HL-60 (cell line): ENCODE measurements around the gene CALN1.

Source experiments
- DNase-seq, 2 experiments: peaks; one replicate each; pipeline ENCODE4 v3.0.0-alpha.2; 2010 to 2020; ENCODE audit warnings: low read depth in 1 of 2, low spot score in 1 of 2
- H3K27ac ChIP-seq: fragments of 250-450 bp; sonication (Bioruptor Pico); replicated peaks from 2 replicates; pipeline ENCODE4 v1.5.1; 2020; ENCODE audit warnings: mild to moderate bottlenecking, moderate library complexity
- H3K27me3 ChIP-seq: fragments of 250-450 bp; sonication (Bioruptor Pico); 2 replicates; pipeline ENCODE4 v1.5.1; 2021; ENCODE audit warnings: mild to moderate bottlenecking, moderate library complexity; ENCODE audit not compliant: insufficient read depth, poor library complexity, severe bottlenecking
- H3K4me3 ChIP-seq: replicated peaks from 2 replicates; pipeline ENCODE4 v1.5.1; 2011; ENCODE audit warnings: mild to moderate bottlenecking, control low read depth, low read length; ENCODE audit not compliant: insufficient read depth
- GABPA ChIP-seq: IDR thresholded peaks from 2 replicates; pipeline ENCODE4 v1.6.1; 2012; ENCODE audit warnings: low read depth
- POLR2AphosphoS5 ChIP-seq: IDR thresholded peaks from 2 replicates; pipeline ENCODE4 v1.6.1; 2012; ENCODE audit warnings: low read depth
- SPI1 ChIP-seq: IDR thresholded peaks from 2 replicates; pipeline ENCODE4 v1.6.1; 2012; ENCODE audit warnings: low read depth, mild to moderate bottlenecking, borderline replicate concordance
- TF ChIP-seq, protein P1 (sequence below): IDR thresholded peaks from 2 replicates; pipeline ENCODE4 v1.6.1; 2012; ENCODE audit warnings: low read depth; ENCODE audit not compliant: insufficient replicate concordance
- TF ChIP-seq, protein P2 (sequence below): IDR thresholded peaks from one replicate; pipeline ENCODE4 v1.5.1; 2011; ENCODE audit warnings: low read length, control low read depth, inconsistent platforms; ENCODE audit not compliant: insufficient read depth

Gene CALN1

DNA sequence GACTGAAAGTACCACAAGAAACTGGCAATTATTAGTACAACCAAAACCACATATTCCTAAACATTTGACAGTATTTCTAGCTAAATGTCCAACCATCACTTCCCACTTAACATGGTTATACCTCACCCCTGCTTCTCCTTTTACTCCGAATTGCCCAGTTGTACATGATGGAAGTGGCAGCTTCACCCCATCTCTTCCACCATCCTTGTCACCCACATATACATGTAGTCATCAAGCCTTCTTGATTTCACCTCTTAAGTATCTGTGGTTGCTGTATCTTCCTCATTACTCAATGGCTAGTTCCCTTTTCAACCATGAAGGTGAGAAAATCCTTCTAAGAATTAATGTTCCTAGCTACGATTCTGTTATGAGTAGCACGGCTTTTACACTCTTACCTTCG, 388.2 kb downstream of the CALN1 start:
- H3K27me3 ChIP-seq = no peaks in the 10 kb centered on the region
- DNase-seq = no peak
- no peak overlapping the region for H3K27ac ChIP-seq
- TF ChIP-seq, protein P1, sequence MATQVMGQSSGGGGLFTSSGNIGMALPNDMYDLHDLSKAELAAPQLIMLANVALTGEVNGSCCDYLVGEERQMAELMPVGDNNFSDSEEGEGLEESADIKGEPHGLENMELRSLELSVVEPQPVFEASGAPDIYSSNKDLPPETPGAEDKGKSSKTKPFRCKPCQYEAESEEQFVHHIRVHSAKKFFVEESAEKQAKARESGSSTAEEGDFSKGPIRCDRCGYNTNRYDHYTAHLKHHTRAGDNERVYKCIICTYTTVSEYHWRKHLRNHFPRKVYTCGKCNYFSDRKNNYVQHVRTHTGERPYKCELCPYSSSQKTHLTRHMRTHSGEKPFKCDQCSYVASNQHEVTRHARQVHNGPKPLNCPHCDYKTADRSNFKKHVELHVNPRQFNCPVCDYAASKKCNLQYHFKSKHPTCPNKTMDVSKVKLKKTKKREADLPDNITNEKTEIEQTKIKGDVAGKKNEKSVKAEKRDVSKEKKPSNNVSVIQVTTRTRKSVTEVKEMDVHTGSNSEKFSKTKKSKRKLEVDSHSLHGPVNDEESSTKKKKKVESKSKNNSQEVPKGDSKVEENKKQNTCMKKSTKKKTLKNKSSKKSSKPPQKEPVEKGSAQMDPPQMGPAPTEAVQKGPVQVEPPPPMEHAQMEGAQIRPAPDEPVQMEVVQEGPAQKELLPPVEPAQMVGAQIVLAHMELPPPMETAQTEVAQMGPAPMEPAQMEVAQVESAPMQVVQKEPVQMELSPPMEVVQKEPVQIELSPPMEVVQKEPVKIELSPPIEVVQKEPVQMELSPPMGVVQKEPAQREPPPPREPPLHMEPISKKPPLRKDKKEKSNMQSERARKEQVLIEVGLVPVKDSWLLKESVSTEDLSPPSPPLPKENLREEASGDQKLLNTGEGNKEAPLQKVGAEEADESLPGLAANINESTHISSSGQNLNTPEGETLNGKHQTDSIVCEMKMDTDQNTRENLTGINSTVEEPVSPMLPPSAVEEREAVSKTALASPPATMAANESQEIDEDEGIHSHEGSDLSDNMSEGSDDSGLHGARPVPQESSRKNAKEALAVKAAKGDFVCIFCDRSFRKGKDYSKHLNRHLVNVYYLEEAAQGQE = no peak
- no peak for TF ChIP-seq SPI1
- TF ChIP-seq, protein P2, sequence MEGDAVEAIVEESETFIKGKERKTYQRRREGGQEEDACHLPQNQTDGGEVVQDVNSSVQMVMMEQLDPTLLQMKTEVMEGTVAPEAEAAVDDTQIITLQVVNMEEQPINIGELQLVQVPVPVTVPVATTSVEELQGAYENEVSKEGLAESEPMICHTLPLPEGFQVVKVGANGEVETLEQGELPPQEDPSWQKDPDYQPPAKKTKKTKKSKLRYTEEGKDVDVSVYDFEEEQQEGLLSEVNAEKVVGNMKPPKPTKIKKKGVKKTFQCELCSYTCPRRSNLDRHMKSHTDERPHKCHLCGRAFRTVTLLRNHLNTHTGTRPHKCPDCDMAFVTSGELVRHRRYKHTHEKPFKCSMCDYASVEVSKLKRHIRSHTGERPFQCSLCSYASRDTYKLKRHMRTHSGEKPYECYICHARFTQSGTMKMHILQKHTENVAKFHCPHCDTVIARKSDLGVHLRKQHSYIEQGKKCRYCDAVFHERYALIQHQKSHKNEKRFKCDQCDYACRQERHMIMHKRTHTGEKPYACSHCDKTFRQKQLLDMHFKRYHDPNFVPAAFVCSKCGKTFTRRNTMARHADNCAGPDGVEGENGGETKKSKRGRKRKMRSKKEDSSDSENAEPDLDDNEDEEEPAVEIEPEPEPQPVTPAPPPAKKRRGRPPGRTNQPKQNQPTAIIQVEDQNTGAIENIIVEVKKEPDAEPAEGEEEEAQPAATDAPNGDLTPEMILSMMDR = no peak
- TF ChIP-seq POLR2AphosphoS5 = no peak
- no peak for TF ChIP-seq GABPA
- no peak overlapping the region for H3K4me3 ChIP-seq

GRCh38 chr7:72021716-72022115, 390.4 kb downstream of the CALN1 start:
- TF ChIP-seq, protein P2 = no peak
- no peak for TF ChIP-seq GABPA
- TF ChIP-seq POLR2AphosphoS5 = no peak
- TF ChIP-seq, protein P1 = no peak
- no peak for TF ChIP-seq SPI1
- H3K4me3 ChIP-seq = no peak overlapping the region
- no peak overlapping the region for H3K27ac ChIP-seq
- DNase-seq = no peak
- no peaks in the 10 kb centered on the region for H3K27me3 ChIP-seq

DNA sequence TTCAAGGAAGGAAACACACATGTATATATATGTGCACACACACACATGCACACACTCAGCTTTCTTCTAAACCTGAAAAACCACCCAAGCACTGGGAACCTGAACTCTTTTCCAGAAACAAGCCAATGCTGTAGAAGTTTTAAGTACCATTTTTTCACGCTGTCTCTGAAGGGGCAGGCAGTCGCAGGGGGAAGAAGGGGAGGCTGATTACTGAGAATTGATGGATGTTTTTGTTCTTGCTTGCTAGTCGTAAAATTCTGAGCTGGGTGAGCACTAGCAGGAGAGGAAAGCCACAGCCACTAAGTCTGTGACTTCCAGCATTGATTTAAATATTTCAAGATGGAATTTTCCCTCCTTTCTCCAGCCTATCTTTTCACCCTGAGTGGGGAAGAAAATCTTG, 391.8 kb downstream of the CALN1 start:
- Histone ChIP-seq H3K4me3 (no peak overlapping the region), H3K27ac (no peak overlapping the region), H3K27me3 (no peaks in the 10 kb centered on the region)
- no peak for DNase-seq
- TF ChIP-seq, protein P1 = no peak
- TF ChIP-seq GABPA (no peak), SPI1 (no peak), POLR2AphosphoS5 (no peak)
- TF ChIP-seq, protein P2 = no peak
